ENCODE data around the gene ZNF319.

Gene ZNF319

DNA sequence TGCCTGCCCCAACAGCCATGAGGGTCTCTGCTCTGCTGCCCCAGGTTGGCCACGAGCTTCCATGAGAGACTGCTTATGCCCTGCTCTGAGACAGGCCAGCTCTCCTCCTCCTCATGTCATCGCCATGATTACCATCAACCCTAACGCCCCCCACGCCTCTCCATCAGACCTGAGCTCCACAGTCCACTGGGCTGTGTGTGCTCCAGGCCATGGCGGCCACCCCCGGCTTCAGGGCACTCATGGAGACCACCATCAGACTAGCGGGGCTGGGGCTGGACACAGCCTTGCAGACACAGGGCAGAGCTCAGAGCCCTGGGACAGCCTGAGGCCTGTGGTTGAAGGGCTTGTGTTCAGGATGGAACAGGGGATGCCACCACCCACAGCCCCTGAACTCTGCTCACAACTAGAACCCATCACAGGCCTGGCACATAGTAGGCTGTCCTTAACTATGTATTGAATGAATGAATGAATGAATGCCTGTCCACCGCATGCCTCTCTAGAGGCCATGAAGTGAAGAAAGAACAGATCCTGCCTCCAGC is 44.1 kb downstream of the ZNF319 start:
- DNase-seq (ENCODE audit: low read depth in 2 of 2): no peak

- DNase-seq (ENCODE audit: low read depth in 2 of 2): no peak
Measured at GRCh38 chr16:57955572-57956188, 44.8 kb downstream of the ZNF319 start.

- no peak for DNase-seq (ENCODE audit: low read depth in 2 of 2)
Measured at GRCh38 chr16:57953857-57954256, 46.6 kb downstream of the ZNF319 start.

DNA sequence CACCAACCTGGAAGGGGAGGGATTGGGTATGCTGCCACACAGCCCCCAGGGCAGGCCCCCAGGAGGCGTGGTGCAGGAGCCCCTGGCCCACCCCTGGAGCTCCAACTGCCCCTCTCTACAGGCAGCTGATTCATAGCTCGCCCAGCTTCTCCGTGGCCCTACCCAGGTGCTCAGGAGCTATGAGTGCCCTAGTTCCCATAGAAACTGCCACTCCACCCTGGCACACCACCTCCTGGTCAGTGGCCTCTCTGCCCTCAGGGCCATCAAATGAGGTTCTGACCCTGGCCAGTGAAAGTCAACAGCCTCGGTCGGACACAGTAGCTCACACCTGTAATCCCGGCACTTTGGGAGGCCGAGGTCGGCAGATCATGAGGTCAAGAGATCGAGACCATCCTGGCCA is 47.6 kb downstream of the ZNF319 start:
- no peak for DNase-seq (ENCODE audit: low read depth in 2 of 2)

DNA sequence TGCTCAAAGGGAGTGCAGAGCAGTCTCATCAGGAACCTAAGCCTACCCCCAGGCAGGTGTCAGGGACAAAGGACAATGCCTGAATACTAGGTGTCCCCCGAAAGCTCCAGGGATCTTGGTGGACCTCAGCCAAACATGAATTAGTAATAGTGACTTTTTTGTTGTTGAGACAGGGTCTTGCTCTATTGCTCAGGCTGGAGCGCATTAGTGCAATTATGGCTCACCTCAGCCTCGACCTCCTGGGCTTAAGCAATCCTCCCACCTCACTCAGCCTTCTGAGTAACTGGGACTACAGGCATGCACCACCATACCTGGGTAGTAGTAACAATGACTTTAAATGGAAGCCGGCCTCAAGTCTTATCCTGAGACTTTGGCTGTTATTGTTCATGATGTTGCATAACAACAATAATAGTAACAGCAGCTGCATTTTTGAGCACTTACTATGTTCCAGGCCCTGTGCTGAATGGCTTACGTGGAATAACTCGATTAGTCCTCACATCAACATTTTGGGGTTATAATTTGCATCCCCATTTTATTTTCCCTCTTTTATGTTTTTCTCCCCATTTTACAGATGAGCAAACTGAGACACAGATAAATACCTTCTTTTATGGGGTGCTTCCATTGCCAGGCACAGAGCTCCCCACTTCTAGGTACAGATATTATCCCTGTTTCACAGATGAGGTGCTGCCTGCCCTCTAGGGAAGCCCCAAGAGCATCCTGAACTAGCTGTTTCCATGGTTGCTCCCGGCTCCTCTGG is 49.1 kb downstream of the ZNF319 start:
- DNase-seq (ENCODE audit: low read depth in 2 of 2): no peak

GRCh38 chr16:57950382-57950781 is 50.1 kb downstream of the ZNF319 start:
- no peak for DNase-seq (ENCODE audit: low read depth in 2 of 2)

- no peak for DNase-seq (ENCODE audit: low read depth in 2 of 2)
Measured at GRCh38 chr16:57949595-57950238, 50.8 kb downstream of the ZNF319 start.

DNA sequence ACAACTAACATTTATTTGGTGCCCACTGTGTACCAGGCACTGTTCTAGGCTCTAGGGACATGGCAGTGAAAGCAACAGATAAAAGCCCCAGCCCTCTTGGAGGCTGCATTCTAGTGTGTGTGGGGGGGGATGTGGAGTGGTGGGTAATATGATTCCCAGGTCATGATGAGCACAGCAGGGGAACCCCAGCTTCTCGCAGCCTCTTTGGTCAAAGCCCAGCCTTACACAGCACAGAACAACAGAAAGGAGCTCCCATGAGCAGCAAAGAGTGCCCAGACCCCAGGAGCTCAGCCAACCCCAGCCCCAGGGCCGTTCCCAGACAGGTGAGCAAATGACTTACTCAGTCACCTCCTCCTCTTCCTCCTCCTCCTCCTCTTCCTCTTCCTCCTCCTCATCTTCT is 51.5 kb downstream of the ZNF319 start:
- DNase-seq (ENCODE audit: low read depth in 2 of 2): no peak

- no peak for DNase-seq (ENCODE audit: low read depth in 2 of 2)
Measured at GRCh38 chr16:57948027-57948426, 52.4 kb downstream of the ZNF319 start.

DNA sequence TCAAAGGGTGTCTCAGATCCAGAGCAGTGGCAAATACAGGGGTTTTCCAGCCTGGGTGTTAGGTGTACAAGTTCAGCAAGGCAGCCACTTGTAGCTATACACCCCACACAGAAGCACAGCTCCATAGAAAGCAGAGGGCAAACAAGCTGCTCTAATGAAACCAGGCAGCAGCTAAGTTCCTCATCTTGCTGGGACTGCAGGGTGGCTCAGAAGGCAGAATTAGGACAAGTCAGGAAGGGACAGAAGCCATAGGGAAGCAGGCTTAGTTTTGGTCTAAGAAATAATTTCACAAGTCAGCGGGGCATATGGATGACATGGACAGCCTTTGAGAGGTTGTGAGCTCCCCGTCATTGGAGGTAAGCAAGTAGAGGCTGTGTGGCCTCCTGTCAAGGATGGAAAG is 53.2 kb downstream of the ZNF319 start:
- DNase-seq (ENCODE audit: low read depth in 2 of 2): no peak

GRCh38 chr16:57946181-57946801 is 54.2 kb downstream of the ZNF319 start:
- no peak for DNase-seq (ENCODE audit: low read depth in 2 of 2)

GRCh38 chr16:57945740-57946138 is 54.7 kb downstream of the ZNF319 start:
- DNase-seq (ENCODE audit: low read depth in 2 of 2): no peak

GRCh38 chr16:57944970-57945739 is 55.3 kb downstream of the ZNF319 start:
- no peak for DNase-seq (ENCODE audit: low read depth in 2 of 2)

All from stimulated activated CD8-positive, alpha-beta memory T cell treated with anti-CD3 and anti-CD28 coated beads, Interleukin-15, amount 100 ng/mL, for 48 hours (primary cell).